Brain pericyte (primary cell): ENCODE data around the gene DYNC1I2.
A peak's percentile ranks its signal among the peaks of the same experiment; 100 is the strongest.

Experiments used
- DNase-seq: peaks from one replicate; pipeline ENCODE4 v3.0.0-alpha.2; 2012; ENCODE audit warnings: low read depth, low spot score

Gene DYNC1I2

DNA sequence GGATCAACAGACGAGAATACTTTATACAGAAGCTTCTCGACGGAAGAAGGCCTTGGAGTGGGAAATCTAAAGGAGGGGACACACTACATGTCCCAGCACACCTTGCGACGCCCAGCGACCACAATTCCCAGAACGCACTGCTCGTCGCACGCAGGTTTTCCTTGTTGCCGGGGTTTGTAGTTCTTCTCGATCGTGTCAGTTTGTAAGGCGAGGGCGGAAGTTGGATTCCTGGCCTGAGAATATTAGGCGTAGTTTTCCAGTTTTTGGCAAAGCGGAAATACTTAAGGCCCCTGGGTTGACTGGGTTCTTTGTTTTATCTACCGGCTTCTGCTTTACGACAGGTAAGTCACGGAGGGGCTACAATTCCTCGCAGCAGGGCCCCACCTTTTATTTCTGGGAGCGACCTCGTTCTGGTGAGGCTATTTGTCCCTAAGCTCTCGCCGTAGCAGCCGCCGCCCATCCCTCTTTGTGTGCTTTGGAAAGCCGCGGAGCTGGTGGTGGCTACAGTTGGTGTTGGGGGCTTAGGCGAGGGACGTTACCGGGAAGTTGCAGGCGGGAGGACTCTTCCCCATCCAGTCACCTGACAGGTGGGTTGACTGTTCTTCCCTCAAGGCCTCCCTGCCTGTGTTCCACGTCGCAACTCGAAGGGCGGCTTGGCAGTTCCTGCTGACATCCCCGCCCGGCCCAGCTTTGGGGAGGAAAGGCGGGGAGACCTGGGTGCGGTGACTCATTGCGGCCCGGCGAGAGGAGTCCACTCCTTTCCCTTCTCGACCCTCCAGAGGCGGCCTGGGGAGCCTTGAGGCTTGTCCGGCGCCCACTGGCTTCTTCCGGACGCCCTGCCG, at the start of gene DYNC1I2:
DYNC1I2 (plus strand) TSS at position 183 of the 842 bp plus-strand sequence. CDS start 2,687 bp downstream, outside the sequence.
- DNase-seq: peak; percentile 86

DNA sequence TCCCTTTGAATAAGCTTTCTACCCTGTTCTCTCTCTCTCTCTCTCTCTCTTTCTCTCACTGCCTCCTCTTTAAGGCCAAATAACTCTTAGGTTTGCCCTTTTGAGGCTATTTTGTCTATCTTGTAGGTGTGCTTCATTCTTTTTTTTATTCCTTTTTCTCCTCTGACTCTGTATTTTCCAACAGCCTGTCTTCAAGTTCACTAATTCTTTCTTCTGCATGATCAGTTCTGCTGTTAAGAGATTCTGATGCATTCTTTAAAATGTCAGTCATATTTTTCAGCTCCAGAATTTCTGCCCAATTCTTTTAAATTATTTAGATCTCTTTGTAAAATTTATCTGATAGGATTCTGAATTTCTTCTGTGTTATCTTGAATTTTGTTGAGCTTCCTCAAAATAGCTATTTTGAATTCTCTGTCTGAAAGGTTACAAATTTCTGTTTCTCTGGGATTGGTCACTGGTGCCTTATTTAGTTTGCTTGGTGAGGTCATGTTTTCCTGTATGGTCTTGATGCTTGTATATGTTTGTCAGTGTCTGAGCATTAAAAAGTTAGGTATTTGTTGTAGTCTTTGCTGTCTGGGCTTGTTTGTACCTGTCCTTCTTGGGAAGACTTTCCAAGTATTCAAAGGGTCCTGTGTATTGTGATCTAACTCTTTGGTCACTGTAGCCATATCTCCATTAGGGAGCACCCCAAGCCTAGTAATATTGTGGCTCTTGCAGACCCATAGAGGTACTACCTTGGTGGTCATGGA, 35.4 kb upstream of the DYNC1I2 start:
- no peak for DNase-seq

DNA sequence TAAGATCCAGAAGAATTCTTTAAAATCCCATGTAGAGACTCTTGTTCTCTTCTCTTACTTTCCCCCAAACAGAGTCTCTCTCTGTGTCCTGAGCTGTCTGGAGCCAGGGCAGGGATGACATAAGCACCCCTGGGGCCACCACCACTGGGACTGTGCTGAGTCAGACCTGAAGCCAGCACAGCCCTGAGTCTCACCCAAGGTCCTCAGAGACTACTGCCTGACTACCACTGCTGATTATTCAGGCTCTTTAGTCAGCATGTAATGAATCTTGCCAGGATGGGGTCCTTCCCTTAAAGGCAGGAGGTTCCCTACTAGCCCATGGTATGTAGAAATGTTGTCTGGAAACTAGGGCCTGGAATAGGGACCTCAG, 34.9 kb upstream of the DYNC1I2 start:
- no peak for DNase-seq

DNA sequence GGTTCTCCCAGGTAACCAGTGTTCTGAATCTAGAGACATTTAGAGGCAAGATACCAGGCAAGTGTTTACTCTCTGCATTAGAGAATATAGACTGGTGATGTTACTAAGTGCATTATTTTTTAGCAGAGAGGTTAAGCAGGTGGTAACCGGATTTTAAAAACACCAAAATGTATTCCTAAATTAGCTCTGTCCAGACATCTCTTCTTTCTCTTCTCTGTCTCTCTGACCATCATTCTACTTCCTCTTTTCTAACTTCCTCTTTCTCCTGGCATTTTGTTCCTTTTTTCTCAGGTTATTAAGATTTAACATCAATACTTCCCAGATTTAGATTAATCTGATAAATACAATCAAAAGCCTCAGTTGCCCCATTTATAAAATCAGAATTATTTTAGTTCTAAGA, 31.7 kb upstream of the DYNC1I2 start:
- DNase-seq: no peak

DNA sequence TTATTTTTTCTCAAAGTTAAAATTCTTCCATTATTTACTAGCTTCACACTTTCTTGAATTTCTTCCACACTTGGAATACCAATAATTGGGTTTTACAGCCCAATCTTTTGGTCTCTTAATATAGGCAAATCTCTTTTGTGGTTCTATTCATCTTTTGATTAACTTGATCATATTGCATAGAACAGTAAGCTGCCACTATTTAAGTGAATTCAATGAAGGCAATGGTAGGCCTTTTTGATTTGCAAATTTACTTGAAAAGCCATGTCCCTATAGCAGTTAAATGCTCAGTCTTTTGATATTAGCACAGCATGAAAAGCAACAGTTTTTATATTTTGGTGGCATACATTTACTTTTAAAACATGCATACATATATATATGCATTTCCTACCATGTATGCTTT, 20.2 kb upstream of the DYNC1I2 start:
- no peak for DNase-seq

DNA sequence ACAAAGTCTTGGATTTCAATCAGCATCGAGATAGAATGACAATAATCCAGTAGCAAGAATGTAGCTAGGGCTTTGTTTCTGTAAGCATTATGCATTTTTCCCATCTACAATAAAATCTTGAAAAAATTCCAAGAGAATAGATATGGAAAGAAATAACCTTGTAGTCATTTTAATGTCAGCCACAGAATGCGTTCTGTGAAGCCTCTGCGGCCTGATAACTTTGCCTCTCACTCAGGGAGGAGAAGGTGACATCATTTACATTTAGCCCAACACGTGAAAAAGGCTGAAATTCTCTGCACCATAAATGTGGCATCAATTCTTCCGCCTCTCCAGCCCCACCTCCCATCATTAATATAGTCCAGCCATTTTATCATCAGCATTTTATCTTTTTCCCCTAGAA, 19.1 kb upstream of the DYNC1I2 start:
- no peak for DNase-seq

DNA sequence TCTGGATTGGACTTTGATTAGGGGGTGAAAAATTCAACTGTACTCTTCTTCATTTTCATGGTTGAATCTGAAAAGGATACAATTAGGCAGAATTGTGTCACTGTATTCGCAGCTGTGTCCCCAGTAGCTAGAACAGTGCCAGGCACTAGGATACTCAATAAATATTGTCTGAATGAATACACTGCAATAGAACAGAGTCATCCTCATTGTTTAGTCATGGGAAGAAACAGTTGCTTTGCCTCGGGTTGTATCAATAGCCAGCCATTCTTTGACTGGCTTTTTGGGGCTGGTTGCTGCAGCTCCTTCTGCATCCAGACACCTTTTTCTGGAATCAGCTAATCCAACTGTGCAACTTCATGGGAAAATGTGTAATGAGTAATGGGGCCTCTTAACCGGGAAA, 18.1 kb upstream of the DYNC1I2 start:
- no peak for DNase-seq

DNA sequence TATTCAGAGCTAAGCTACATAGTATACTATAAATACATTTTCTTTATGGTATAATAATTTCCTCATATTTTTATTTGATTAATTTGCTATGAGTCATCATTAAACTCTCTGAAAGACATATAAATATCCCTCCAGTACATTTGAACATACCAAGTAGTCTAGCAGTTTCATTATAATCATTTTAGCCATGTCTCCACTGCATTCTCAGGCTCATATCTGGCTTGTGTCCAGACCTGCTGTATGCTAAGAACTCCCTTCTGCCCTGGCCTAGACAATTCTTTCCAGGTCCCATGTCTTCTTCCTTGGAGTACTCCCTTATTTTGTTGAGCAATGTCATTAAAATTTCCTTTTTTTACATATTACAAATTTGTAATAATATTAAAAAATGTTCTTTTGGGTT, 16.6 kb upstream of the DYNC1I2 start:
- DNase-seq: no peak

DNA sequence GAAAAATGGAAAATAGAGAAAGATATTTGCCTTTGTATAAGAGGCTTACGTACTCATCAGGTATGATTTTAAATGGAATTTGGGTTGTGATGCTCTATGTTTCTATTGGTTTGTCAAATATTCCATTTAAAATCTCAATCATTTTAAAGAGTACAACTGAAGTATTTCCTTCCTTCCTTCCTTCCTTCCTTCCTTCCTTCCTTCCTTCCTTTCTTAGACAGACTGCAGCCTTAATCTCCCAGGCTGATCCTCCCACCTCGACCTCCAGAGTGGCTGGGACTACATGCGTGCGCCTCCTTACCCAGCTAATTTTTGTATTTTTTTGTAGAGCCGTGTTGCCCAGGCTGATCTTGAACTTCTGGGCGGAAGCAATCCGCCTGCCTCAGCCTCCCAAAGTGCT, 15.4 kb upstream of the DYNC1I2 start:
- DNase-seq: no peak

DNA sequence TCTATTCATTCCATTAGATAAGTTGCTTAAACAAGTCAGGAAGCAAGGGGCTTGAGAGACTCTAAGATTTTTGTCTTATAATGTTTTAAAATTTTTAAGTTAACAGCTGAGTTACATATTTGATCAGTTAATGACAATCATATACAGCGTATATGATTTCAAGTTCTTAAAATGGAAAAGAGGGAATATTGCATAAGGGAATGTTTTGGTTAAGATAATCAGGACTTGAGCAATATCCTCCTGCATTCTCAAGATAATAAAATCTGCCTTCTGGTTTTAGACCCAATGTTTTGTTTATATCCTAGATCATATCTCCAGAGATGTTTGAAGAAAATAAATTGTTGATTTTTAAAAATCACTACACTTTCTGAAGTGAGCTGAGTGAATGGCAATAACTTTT, 13.4 kb upstream of the DYNC1I2 start:
- no peak for DNase-seq

DNA sequence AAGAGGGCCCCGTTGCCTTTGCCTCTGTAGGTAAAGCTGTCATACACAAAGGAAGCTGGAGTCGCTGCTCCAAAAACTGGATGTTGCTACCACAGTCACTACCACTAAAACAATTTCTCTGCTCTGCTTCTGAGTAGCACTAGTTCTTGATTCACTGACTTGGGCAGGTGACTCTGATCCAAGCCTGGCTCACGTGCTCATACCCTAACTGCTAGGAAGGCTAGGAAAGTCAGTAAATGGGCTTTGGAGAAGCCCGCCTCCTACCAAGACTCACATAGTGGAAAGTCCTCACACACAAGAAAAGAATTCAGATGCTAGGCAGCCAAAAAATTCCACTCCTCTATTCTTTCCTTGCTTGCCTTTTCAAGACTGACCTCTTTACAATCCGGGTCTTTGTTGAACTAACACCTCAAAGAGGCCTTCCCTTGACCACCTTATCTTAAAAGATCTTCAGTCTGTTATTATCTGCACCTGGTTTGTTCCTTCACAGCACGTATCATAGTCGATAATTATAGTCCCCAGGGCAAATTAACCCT, 11.4 kb upstream of the DYNC1I2 start:
- no peak for DNase-seq

DNA sequence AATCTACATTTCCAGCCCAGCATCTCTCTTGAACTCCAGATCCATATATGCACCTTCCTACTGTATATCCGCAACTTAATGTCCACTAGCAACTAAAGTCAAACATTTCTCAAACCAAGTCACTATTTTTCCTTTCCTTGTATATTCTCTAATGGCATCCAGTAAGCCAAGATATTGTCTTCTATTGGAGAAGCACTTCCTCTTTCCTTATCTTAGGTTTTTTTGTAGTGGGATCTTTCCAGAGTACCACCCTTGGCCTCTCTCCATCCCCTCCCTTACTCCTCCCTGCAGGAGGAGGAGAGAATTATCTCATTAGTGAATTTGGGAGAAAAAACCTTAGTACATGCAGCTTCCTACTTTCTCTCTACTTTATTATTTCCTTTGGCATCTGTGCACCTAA, 8.7 kb upstream of the DYNC1I2 start:
- DNase-seq: no peak

DNA sequence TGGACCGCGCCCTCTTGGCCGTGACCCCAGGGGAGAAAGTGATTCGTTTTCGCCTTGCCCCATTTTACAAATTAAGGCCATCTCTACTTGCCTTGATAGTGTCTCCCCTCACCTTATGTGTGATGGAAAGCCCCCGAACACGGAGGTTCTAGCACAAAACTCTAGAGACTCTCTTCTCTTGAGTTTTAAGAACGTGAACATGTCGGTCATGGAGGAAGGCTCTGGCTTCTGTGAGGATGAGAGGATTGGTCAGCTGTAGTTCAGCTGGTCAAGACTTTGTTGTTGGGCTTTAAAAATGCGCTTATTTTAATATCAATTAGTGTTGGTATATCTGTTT, 828 bp downstream of the DYNC1I2 start:
- no peak for DNase-seq

DNA sequence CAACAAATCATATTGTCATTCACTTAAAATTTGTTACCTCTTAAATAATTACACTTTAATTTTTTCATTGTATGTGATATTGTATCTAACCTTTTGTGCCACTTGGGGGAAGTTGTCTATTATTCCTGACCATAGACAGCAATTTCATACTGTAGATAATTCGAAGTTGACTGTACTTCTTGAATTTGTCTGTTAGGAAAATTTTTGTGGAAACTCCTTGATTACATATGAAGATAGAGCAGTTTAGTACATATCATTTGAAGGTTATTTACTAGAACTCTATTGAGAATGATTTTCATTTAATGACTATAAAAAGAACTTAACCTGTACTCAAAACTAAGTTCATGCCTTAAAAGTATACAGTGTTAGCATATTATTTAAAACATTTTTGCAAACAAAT, 5.1 kb downstream of the DYNC1I2 start:
- no peak for DNase-seq

DNA sequence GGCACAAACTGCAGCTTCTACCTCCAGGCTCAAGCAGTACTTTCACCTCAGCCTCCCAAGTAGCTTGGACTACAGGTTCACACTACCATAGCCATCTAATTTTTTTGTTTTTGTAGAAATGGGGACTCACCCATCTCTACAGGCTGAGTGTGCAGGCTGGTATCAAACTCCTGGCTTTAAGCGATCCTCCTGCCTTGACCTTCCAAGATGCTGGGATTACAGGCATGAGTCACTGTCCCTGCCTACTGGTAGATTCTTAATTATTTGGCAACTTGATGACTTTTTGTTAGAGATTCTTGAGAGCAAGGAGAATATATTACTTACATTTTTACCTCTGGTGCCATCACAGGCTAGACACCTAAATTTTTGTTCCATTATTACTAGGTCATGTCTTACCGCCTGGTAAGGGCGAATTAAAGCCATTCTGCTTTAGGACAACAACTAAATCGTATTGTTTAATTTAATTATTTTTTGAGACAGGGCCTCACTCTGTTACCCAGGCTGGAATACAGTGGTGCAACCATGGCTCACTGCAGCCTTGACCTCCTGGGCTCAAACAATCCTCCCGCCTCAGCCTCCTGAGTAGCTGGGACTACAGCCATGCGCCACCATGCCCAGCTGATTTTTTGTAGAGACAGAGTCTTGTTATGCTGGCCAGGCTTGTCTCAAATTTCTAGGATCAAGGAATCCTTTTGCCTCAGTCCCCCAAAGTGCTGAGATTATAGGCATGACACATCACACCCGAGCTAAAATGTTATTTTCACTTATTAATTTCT, 15.7 kb downstream of the DYNC1I2 start:
- no peak for DNase-seq

DNA sequence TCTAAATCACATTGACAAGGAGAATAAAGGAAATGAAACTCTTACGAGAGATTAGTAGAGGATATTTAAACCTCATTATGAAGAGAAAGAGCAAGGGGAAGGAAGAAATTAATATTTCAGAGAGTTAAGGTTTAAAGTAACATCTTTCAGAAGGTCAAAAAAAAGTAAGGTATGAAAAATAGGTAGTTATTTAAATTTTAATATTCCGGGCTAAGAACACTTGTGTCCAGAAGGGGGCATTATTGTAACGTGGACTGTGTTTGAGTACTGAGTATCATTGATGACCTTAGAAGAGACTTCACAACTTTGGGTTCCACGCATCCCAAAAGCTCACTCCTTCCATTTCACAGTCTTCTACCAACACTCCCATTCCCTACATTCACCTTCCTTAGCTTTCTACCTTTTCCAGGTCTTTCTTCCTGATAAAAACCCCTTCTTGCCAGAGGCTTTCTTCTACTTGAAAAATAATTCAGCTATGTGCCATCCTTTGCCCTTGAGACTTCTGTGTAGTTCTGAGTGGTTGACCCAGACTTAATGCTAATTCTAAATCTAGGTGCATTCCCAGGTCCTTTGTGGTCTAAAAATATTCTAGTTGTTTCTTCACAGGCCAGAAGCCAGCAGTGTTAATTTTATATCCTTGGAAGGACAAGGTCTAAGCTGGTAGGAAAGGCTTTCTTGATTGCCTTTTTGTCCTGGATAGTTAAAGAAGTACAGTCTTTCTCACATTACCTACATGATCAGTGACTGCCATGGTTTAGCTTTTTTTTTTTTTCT, 16.5 kb downstream of the DYNC1I2 start:
- no peak for DNase-seq

DNA sequence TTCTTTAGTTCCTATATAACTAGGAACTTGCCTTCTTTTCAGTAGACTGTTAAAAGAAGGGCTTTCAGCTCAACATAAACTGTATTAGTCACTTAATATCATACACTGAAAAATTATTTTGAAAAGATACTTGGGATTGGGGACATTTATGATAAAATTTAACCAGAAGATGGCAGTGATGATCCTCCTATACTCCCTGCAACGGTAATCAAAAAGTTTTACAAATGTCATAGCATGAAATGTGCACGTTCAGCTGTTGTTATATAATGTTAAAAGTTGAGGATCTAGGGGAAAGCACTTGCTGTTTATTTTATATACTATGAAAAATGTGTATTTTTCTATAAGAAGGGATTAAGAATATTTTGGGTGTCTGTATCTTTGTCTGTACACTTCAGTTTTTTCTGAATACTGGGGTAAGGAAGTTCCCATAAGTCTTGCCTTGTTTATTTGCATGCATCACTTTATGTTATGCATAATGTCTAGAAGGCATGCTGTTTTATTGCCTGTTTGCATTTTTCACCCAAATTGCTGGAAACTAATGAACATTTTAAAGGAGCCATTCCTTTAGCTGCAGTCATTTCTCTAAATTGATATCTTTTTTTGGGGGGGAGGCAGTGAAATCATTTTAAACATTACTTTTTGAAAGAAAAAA, 19.0 kb downstream of the DYNC1I2 start:
- no peak for DNase-seq

DNA sequence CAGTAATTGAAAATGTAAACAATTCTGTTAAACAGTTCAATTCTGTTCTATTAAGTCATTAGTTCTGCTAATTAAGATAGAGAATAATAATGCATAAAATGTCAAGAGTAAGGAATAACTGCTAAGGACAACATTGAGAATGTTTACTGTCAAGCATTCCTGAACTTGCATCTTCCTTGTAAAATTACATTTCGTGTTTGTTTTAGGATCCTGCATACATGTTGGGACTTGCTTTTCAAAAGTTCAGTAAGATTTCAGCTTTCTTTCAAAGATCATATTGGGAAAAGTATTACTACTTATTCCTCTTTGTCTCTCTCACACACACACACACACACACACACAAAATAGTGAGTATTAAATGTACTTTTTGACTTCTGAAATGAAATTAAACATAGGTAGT, 20.5 kb downstream of the DYNC1I2 start:
- no peak for DNase-seq

DNA sequence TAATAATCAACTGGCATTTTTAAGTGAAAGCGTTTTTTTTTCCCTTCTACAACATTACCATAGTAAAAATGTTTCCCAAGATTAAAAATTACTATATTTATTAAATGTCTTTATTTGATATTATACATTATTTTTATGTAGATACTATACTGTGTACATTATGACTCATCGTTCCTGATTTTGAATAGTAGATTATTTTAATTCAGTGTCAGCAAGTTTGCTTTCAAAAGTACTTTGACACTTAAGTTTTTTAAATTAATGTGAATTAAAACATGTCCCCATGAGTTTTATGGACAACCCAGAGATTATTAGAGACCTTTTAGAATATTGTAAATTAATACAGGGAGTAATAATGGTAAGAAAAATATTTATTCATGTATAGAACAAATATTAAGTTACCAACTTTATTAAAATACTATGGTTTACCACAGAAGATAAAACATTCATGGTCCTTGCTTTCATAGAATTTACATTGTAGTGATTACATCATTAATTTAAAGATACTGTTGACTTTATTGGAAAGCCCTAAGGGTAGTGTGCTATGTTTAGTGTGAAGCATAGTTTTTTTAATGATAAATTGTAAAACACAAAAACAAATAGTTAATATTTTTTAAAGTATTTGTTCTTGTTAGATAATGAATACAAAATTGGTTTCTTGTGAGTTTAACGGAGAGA, 21.9 kb downstream of the DYNC1I2 start:
- no peak for DNase-seq

DNA sequence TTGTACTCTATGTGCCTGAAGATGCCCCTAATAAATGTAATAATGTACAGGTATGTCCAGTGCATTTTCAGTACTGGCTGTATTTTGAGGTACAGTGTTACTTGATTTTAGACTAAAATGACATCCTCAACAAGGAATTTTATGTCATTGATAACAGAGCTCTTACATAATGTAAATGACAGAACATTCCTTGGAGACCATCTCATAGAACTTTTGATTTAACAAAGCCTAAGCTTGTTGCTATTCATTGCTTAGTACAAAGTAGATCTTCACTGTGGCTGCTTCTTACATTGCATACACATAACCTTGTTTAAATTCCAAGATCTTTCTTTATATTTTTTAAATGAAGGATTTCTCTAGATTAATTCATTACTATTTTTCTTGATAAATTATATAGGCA, 24.1 kb downstream of the DYNC1I2 start:
- DNase-seq: no peak
